ENCODE results near the gene TEX22. TPM values are rescaled to one million over a fixed set of nuclear protein-coding genes. Genes with fewer than 3 reads are reported as not detected.

The TEX22 gene
- total RNA-seq, 1 donor from 2014 or later, result 0.99 TPM

- intact Hi-C loops (cut with micrococcal nuclease), result no loop called here
- no peak for TF ChIP-seq CTCF (IDR thresholded peaks at IDR 0.05; ENCODE audit: borderline replicate concordance)
- Histone ChIP-seq H3K4me1 (peaks cover 41% of the 10 kb centered on the region), H3K27me3 (ENCODE audit: low read depth) (peaks cover 32% of the 10 kb centered on the region), H3K9me3 (replicated peaks) (no peaks in the 10 kb centered on the region), H3K36me3 (no peaks in the 10 kb centered on the region), H3K27ac (replicated peaks) (no peak overlapping the region), H3K4me3 (peak overlapping the region; percentile 60)
- peak; percentile 38 for DNase-seq
These were observed 12.9 kb downstream of the TEX22 start for GRCh38 chr14:105411017-105411941.

- Histone ChIP-seq H3K4me3 (peak overlapping the region; percentile 60), H3K36me3 (no peaks in the 10 kb centered on the region), H3K27ac (replicated peaks) (no peak overlapping the region), H3K4me1 (peaks cover 41% of the 10 kb centered on the region), H3K27me3 (ENCODE audit: low read depth) (peaks cover 32% of the 10 kb centered on the region), H3K9me3 (replicated peaks) (no peaks in the 10 kb centered on the region)
- intact Hi-C loops (cut with micrococcal nuclease), result no loop called here
- TF ChIP-seq CTCF (IDR thresholded peaks at IDR 0.05; ENCODE audit: borderline replicate concordance), result no peak
- no peak for DNase-seq
These were observed 13.8 kb downstream of the TEX22 start for GRCh38 chr14:105411985-105412770.

- H3K9me3 ChIP-seq (replicated peaks), result no peaks in the 10 kb centered on the region
- peaks cover 41% of the 10 kb centered on the region for H3K4me1 ChIP-seq
- no peak overlapping the region for H3K27ac ChIP-seq (replicated peaks)
- intact Hi-C loops (cut with micrococcal nuclease), result no loop called here
- no peak for DNase-seq
- no peak for TF ChIP-seq CTCF (IDR thresholded peaks at IDR 0.05; ENCODE audit: borderline replicate concordance)
- H3K27me3 ChIP-seq (ENCODE audit: low read depth), result peaks cover 32% of the 10 kb centered on the region
- H3K36me3 ChIP-seq, result no peaks in the 10 kb centered on the region
- no peak overlapping the region for H3K4me3 ChIP-seq
These were observed 14.6 kb downstream of the TEX22 start for GRCh38 chr14:105412771-105413543.

- no peak for DNase-seq
- H3K4me3 ChIP-seq, result no peak overlapping the region
- peaks cover 42% of the 10 kb centered on the region for H3K4me1 ChIP-seq
- H3K27ac ChIP-seq (replicated peaks), result peak overlapping the region; percentile 92
- no peaks in the 10 kb centered on the region for H3K9me3 ChIP-seq (replicated peaks)
- TF ChIP-seq CTCF (IDR thresholded peaks at IDR 0.05; ENCODE audit: borderline replicate concordance), result no peak
- intact Hi-C loops (cut with micrococcal nuclease), result no loop called here
- no peaks in the 10 kb centered on the region for H3K36me3 ChIP-seq
- H3K27me3 ChIP-seq (ENCODE audit: low read depth), result peaks cover 32% of the 10 kb centered on the region
These were observed 15.2 kb downstream of the TEX22 start for GRCh38 chr14:105413544-105413886.
